ENCODE data around the gene PRMT9. TPM values are rescaled to one million over a fixed set of nuclear protein-coding genes. Genes with fewer than 3 reads are reported as not detected.

Gene PRMT9
- total RNA-seq, 4 donors from 2014 or later, result 3.5 to 63.3 (median 25.6) TPM

DNA sequence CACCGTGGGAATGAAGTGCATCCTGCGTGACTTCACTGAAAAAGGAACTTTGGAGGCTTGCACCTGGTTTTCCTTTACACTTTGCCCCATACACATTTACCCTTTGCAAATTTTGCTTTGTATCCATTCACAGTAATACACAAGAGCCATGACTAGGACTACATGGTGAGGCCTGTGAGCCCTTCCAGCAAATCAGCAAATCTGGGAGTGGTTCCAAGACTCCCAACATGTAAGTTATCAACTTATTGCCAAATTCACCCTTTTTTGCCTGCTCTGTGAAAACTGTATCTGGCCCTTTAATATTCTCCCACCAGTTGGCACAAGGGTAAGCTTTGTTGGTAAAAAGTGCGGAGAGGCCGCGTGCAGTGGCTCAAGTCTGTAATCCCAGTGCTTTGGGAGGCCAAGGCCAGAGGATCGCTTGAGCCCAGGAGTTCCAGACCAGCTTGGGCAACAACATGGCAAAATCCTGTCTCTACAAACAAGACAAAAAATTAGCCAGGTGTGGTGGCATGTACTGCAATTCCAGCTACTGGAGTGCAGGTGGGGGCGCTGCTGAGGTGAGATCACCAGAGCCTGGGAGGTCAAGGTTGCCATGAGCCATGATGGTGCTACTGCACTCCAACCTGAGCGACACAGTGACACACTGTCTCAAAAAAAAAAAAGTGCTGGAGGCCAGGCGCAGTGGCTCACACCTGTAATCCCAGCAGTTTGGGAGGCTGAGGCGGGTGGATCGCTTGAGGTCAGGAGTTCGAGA, 5.0 kb downstream of the PRMT9 start:
- Histone ChIP-seq H3K36me3 (no peaks in the 10 kb centered on the region), H3K9me3 (no peaks in the 10 kb centered on the region), H3K27me3 (no peaks in the 10 kb centered on the region), H3K27ac (no peak overlapping the region), H3K4me1 (peaks cover 0 to 7% of the 10 kb centered on the region in 2 donors), H3K4me3 (no peak overlapping the region)
- no peak for TF ChIP-seq POLR2A (IDR thresholded peaks at IDR 0.05)
- TF ChIP-seq, protein P1, sequence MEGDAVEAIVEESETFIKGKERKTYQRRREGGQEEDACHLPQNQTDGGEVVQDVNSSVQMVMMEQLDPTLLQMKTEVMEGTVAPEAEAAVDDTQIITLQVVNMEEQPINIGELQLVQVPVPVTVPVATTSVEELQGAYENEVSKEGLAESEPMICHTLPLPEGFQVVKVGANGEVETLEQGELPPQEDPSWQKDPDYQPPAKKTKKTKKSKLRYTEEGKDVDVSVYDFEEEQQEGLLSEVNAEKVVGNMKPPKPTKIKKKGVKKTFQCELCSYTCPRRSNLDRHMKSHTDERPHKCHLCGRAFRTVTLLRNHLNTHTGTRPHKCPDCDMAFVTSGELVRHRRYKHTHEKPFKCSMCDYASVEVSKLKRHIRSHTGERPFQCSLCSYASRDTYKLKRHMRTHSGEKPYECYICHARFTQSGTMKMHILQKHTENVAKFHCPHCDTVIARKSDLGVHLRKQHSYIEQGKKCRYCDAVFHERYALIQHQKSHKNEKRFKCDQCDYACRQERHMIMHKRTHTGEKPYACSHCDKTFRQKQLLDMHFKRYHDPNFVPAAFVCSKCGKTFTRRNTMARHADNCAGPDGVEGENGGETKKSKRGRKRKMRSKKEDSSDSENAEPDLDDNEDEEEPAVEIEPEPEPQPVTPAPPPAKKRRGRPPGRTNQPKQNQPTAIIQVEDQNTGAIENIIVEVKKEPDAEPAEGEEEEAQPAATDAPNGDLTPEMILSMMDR (IDR thresholded peaks at IDR 0.05), result no peak
- no peak for DNase-seq
- intact Hi-C loops (cut with DNase I; ENCODE audit: low total_unique reads), result no loop called here

DNA sequence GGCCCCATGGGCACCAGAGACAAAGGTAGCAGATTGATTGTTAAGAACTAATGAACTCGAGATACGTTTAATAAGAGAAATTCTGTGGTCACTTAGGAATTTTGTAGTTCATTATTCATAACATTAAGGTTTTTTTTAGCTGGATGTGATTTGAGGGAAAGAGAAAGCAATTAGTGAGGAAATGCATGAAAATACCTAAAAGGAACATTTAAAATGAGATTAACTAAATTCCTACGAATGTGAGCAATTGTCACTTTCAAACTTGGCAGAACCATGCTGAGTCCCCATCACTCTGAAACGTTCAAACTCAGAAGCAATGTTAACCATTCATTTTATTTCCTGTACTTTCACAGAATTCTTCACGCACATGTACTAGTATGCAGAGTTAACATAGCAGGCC, 5.9 kb downstream of the PRMT9 start:
- Histone ChIP-seq H3K27me3 (no peaks in the 10 kb centered on the region), H3K36me3 (no peaks in the 10 kb centered on the region), H3K4me1 (peaks cover 0 to 7% of the 10 kb centered on the region in 2 donors), H3K9me3 (no peaks in the 10 kb centered on the region), H3K4me3 (no peak overlapping the region), H3K27ac (no peak overlapping the region)
- intact Hi-C loops (cut with DNase I; ENCODE audit: low total_unique reads), result no loop called here
- no peak for DNase-seq
- TF ChIP-seq, protein P1 (IDR thresholded peaks at IDR 0.05), result no peak
- TF ChIP-seq POLR2A (IDR thresholded peaks at IDR 0.05), result no peak

DNA sequence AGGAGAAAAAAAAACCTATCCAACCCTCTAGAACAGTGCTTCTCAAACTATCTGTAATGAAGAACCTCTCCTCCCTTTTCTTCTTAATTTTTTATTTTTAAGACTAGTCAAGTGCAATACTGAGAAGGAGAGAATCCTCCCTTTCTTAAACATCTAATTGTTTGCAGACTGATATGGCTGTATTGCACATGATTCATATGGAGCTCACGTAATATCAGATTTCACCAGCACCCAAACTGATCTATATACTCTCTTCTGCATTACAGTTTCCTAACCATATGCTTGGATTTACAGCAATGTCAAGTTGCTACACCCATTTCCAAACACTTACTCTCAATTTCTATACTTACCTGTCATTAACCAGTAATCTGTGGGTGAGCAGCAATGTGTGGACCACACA, 9.5 kb downstream of the PRMT9 start:
- DNase-seq, result no peak
- Histone ChIP-seq H3K27ac (no peak overlapping the region), H3K36me3 (no peaks in the 10 kb centered on the region), H3K27me3 (no peaks in the 10 kb centered on the region), H3K4me3 (no peak overlapping the region), H3K9me3 (no peaks in the 10 kb centered on the region), H3K4me1 (no peaks in the 10 kb centered on the region)
- intact Hi-C loops (cut with DNase I; ENCODE audit: low total_unique reads), result no loop called here
- TF ChIP-seq, protein P1 (IDR thresholded peaks at IDR 0.05), result no peak
- TF ChIP-seq POLR2A (IDR thresholded peaks at IDR 0.05), result no peak

DNA sequence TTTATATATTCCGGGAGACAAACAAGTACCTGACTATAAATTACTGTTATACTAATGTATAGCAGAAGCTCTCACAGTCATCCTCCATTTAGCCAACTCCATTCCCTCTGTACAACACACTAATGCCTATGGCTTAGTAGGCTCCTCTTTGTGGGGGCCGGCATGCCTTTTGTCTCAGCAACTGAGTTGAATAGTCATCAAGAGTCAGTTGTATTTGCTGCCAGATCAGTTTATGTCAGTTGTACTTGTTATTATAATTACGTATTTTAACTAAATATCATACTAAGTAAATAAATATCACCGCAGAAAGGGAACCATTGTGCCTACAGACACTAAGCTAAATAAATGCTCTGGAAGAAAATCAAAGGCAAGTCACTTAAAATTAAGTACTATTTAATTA, 9.9 kb downstream of the PRMT9 start:
- H3K27ac ChIP-seq, result no peak overlapping the region
- no peak overlapping the region for H3K4me3 ChIP-seq
- DNase-seq, result no peak
- intact Hi-C loops (cut with DNase I; ENCODE audit: low total_unique reads), result no loop called here
- no peaks in the 10 kb centered on the region for H3K36me3 ChIP-seq
- H3K9me3 ChIP-seq, result no peaks in the 10 kb centered on the region
- TF ChIP-seq, protein P1 (IDR thresholded peaks at IDR 0.05), result no peak
- no peak for TF ChIP-seq POLR2A (IDR thresholded peaks at IDR 0.05)
- no peaks in the 10 kb centered on the region for H3K27me3 ChIP-seq
- no peaks in the 10 kb centered on the region for H3K4me1 ChIP-seq

DNA sequence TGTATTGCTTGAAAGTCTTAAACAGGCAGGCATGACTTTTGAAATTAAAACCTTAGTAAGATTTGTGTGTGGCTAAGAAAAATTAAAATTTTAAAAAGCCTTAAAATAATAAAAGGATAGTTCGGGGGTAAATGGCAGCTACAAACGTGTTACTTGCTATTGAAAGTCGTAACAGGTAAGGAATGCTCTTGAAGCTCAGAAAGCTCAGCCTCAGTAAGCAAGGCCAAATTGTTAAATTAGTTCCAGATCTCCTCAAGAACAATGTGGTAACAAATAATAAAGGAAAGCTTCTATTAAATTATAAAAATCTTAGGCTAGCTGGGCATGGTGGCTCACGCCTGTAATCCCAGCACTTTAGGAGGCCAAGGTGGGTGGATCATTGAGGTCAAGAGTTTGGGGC, 25.5 kb downstream of the PRMT9 start:
- intact Hi-C loops (cut with DNase I; ENCODE audit: low total_unique reads), result no loop called here
- Histone ChIP-seq H3K36me3 (no peaks in the 10 kb centered on the region), H3K9me3 (no peaks in the 10 kb centered on the region), H3K27ac (no peak overlapping the region), H3K27me3 (no peaks in the 10 kb centered on the region), H3K4me1 (no peaks in the 10 kb centered on the region), H3K4me3 (no peak overlapping the region)
- DNase-seq, result no peak
- no peak for TF ChIP-seq POLR2A (IDR thresholded peaks at IDR 0.05)
- TF ChIP-seq, protein P1 (IDR thresholded peaks at IDR 0.05), result no peak
